Large intestine (tissue), 1 donor: ENCODE data around the gene HLA-DRA. TPM values are rescaled to one million over a fixed set of nuclear protein-coding genes. Genes with fewer than 3 reads are reported as not detected.

Source experiments
- polyA plus RNA-seq: library from polyadenylated mRNA; unstranded; fragments of 120-200 nt; gene quantifications from one replicate; pipeline ENCODE4 v1.2.1, GENCODE V29; 2013

The HLA-DRA gene
- polyA plus RNA-seq, 1 donor = 380 TPM

Other genes starting within 250 kb of the HLA-DRA start
- 125 TPM for gene PBX2, start 249.7 kb upstream of the HLA-DRA start, polyA plus RNA-seq
- gene GPSM3, start 247.2 kb upstream of the HLA-DRA start, polyA plus RNA-seq = 14.3 TPM
- gene NOTCH4, start 215.8 kb upstream of the HLA-DRA start, polyA plus RNA-seq = 8.1 TPM
- gene TSBP1, start 68.0 kb upstream of the HLA-DRA start, polyA plus RNA-seq = not detected
- 0.18 TPM for gene BTNL2, start 32.7 kb upstream of the HLA-DRA start, polyA plus RNA-seq
- 20.4 TPM for gene HLA-DRB5, start 90.4 kb downstream of the HLA-DRA start, polyA plus RNA-seq
- gene HLA-DRB1, start 150.0 kb downstream of the HLA-DRA start, polyA plus RNA-seq = 159 TPM
- 53.4 TPM for gene HLA-DQA1, start 197.5 kb downstream of the HLA-DRA start, polyA plus RNA-seq
- gene HLA-DQB1, start 226.8 kb downstream of the HLA-DRA start, polyA plus RNA-seq = 23.7 TPM